Activated CD4-positive, CD25-positive, alpha-beta regulatory T cell (primary cell): Measurements from ENCODE around the gene ALG8.
"Not testable (repeated sequence)": the region's sequence is repeated elsewhere in the genome, so short reads cannot be mapped to it uniquely, and the experiment has no call there.

Experiments
- DNase-seq, 4 experiments: peaks; one replicate each; lab custom pipeline; 2025; lab: John Stamatoyannopoulos, UW

The ALG8 gene

DNA sequence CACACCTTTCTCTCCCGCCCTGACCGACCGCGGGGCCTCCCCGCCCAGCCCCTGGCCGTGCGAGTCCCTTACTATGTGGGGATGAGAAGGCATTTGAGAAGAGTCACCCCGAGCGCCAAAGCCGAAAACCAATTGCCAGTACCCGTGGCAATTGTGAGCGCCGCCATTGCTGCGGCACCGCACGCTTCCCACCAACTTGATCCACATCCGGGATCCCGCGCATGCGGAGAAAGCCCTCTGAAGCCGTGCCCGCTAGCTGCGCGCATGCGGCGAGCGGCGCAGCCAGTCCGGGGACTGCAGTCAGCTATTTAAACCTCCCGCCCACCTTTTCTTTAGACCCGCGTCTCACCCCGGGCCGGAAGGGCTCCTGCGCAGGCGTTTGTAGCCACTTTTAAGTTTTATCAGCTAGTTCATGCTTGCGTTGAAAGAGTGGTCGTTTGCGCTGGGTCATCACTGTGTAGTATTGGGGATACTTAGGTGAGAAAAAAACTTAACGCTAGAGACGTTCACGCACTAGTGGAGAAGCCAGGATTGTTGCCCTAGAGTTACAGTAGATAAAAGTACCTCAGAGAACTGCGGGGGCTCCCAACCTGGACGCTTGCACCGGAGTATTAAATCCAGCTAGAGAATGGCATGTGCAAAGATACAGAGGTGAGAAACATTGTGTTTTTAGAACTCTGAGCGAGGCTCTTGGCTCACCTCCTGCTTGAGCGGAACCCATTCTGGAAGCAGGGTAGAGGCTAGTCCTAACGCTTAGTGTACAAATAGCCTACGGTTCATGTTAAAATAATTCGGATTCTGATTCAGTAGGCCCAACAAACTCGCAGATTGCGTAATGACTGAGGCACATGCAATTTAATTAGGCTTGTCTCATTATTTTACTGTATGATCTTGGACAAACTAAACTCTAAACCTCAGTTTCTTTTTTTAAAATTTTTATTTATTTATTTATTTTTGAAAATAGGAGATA lies at the start of gene ALG8:
TSS of gene ALG8 (minus strand) at position 205 of the 970 bp plus-strand sequence. CDS start at position 167, 38 bp downstream.
- DNase-seq, result peak; percentile 84 to 93 (median 91)

GRCh38 chr11:78188286-78189173 lies 49.1 kb upstream of the ALG8 start, which contains the start of the genes KCTD21 and USP35:
KCTD21 (minus strand) TSS chr11:78188626; CDS start chr11:78174554, 14,072 bp downstream.
USP35 (plus strand) TSS chr11:78188919; CDS start chr11:78196246, 7,327 bp downstream.
- peak; percentile 80 to 85 (median 82) for DNase-seq

DNA sequence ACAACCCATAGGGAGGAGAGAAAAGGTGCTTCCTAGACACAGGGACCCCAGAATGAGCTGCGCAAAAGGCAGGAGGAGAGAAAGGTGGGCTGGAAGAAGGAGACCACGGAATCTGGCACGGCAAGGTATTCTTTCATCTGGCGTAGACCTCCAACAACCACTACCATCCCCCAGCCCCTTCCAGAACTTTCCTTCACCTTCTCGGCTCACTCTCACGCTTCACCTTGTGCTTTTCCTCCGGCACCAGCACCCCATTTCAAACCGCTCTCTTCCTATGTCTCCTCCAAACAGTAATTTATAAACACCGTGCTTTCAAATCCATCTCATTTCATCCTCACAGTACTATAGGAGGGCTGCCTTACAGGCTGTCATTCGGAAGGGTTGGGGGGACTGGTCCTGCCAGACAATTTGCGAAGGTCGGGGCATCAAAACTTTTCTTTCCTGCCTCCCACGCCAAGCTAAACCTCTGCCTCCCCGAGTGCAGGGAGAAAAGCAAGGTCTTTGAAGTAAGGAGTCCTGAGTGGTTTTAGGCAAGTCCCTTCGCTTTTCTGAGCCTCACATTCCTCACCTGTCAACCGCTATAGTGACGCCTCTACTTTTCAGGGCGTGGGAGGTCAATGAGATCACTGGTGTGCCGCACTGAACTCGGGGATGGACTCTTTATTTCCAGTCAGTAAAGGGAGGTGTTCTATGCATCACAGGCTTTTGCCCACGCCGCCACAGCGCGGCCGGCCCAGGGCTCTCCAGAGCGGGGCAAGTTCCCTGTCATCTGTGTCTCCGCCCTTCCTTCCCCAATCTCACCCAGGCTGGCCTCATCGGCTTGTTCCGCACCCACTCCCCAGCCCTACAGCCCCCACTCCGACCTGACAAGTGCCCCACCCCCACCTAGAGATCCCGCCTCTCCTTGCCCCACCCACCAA lies 48.2 kb upstream of the ALG8 start:
- DNase-seq, result peak in 2 of 4 experiments; percentile 45 to 64

DNA sequence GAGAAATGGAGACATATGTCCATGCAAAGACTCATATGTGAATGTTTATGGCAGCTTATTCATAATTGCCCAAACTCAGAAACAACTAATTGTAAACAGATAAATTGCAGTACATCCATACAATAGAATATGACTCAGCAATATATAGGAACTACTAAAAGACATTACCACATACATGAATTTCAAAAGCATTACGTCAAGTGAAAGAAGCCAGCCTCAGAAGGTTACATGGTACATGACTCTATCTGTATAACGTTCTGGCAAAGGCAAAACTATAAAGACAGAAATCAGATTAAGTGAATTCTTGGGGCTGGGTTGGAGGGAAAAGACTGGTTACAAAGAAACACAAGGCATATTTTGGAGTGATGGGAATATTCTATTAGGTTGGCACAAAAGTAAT lies 41.8 kb upstream of the ALG8 start:
- no peak for DNase-seq

DNA sequence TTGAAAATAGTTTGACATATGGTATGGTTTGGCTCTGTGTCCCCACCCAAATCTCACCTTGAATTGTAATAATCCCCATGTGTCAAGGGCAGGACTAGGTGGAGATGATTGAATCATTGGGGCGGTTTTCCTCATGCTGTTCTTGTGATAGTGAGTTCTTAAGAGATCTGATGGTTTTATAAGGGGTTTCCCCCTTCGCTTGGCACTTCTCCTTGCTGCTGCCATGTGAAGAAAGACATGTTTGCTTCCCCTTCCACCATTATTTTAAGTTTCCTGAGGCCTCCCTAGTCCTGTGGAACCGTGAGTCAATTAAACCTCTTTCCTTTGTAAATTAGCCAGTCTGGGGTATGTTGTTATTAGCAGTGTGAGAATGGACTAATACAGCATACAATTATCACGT lies 41.3 kb upstream of the ALG8 start:
- DNase-seq, result no peak

- DNase-seq, result no peak
These were observed 40.1 kb upstream of the ALG8 start for GRCh38 chr11:78179459-78180071.

DNA sequence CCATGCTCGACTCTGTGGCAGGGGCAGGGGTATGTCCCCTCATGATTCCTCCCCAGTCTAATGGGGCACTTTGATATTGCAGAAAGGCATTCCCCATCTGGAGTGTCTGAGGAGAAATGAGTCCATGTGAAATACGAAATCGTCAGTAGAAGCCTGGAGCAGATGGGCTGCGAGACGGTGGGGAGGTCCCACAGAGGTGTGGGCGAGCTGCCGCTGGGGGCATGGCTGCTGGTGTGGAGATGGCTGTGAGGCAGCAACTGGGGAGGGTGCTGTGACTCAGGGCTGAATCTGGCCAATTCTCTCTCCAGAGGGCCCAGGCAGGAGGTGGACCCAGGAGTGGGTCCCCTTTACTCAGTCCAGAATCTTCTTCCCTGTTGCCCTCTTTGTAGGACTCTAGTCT lies 37.8 kb upstream of the ALG8 start:
- DNase-seq, result no peak

DNA sequence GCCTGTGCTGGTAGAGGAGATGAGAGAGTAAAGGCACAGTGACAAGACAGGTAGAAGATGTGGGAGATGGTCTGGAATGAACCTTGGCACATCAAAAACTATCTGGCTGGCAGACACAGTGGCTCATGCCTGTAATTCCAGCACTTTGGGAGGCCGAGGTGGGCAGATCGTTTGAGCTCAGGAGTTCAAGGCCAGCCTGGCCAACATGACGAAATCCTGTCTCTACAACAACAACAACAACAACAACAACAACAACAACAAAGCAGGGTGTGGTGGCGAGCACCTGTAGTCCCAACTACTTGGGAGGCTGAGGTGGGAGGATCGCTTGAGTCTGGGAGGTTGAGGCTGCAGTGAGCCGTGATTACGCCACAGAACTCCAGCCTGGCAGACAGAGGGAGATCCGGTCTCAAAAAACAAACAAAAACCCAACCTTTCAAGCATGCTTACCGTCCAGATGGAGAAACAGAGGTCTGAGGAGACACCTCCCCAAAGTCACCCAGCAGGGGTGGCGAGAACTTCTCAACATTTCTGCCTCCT lies 37.2 kb upstream of the ALG8 start:
- no peak for DNase-seq

GRCh38 chr11:78175862-78176261 lies 36.4 kb upstream of the ALG8 start:
- not testable (repeated sequence) for DNase-seq

DNA sequence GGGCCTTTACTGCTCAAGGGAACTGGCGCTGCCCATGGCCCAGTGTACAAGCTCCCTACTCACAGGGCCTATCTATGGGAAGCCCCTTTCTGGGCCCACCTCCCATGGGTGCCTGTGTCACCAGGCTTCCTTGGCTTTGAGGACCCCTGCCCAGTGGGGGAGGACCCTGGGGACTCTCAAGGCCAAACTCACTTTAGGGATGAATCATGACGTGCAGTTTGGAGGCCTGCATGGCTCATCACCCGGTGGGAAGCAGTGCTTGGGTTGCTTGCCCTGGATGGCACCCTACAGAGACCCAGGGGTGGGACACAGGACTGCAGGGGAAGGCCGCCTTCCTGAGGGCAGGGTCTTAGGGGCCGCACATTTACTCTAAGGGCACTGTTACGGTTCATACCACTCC lies 32.5 kb upstream of the ALG8 start:
- DNase-seq, result no peak

DNA sequence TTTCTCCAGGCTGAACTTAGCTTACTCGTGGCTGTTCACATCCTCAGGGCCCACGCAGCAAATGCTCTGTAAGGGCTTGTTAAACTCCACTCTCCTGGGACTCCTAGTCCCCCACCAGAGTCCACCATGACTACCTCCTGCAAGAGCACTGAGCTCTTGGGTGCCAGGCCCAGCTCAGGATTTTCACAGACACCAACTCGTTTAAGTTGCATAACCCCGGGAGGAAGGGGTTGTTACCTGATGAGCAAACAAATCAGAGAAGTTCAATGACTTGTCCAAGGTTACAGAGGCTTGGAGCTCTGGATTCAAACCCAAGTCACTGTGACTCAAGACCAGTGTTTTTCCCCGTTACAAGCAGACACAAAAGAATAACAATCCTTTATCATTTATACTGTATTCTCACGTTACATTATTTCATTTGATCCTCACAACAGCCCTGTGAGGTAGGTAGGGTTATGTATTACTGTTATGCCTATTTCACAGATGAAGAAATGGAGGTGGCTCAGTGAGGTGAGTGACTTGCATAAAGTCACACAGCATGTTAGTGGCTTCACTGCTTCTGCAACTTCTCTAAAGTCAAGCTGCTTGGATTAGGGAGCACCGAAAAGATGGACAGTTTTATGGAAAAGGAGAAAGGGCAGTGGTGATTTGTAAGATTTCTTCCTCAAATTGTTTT lies 31.6 kb upstream of the ALG8 start:
- no peak for DNase-seq

DNA sequence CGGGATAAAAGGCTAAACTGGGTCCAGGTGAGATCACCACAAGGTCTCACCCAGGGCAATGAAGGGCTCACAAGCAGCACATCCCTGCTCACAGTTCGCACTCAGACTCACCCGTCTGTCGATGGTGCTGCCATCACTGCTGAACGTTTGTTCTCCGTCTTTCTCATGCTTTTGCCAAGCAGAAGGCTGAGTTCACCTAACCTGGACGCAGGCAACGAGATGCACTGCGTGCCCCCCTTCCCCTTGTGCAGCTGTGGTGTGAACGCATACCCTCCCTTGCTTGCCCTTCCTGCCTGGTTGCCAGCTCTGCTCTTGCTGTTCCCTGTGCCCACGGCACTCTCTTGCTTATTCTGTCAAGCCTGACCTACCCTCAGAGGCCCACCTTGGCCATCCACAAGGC lies 31.0 kb upstream of the ALG8 start:
- no peak for DNase-seq

DNA sequence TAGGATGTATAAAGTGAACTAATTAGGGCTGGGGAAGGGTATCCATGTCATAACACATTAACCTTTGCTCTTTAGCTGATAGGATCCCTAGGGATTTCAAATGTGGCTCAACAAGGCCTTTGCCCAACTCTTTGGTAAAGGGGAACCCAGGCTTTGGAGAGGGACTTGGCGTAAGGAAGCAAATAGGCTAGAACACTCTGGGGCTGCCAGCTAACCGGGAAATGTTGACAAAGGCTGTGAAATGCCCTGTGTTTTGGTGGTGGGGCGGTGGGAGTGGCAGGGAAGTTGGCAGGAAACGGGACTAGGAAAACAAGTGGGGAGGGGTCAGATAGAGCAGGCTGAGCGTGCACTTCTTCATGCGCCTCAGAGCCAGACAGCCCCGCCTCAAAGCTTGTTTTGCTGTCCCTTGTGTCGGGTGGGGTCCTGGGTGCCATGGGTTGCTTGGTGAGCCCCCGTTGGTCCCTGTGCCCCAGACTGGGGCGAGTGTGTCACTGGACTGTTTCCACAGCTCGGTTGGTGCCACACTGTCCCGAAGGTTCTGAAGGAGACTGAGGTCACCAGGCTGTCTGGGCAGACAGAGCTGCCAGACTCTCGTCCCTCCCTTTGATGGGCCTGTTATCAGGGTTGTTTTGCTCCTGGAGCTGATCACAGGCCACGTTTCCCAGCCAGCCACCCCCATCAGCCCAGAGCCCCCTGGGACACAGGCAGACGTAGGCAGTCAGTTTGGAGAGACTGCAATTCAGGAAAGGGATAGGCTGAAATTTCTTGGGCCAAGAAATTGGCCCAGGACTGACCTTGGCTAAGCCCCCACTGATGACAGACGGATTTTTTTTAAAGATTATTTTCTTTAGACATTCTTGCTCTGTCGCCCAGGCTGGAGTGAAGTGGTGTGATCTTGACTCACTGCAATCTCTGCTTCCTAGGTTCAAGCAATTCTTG lies 29.4 kb upstream of the ALG8 start:
- DNase-seq, result no peak

- no peak for DNase-seq
These were observed 27.5 kb upstream of the ALG8 start for GRCh38 chr11:78166855-78167469.

DNA sequence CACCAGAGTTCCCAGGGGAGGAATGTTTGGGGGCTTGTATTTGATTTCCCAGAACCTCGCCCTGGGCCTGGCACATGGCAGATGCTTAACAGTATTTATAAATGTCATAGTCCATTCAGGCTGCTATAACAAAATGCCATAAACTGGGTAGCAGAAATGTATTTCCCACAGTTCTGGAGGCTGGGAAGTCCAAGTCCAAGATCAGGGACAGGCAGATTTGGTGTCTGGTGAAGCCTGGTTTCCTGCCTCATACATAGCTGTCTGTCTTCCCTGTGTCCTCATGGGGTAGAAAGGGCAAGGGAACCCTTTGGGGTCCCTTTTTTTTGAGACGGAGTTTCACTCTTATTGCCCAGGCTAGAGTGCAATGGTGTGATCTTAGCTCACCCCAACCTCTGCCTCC lies 25.0 kb upstream of the ALG8 start:
- no peak for DNase-seq

GRCh38 chr11:78163828-78164227 lies 24.4 kb upstream of the ALG8 start:
- no peak for DNase-seq

GRCh38 chr11:78161962-78162371 lies 22.5 kb upstream of the ALG8 start:
- DNase-seq, result no peak

- no peak for DNase-seq
These were observed 21.9 kb upstream of the ALG8 start for GRCh38 chr11:78161346-78161745.
